ENCODE results near the gene SCFD2. TPM values are rescaled to one million over a fixed set of nuclear protein-coding genes. Genes with fewer than 3 reads are reported as not detected.
"Not testable (repeated sequence)": the region's sequence is repeated elsewhere in the genome, so short reads cannot be mapped to it uniquely, and the experiment has no call there.

SCFD2 gene
- total RNA-seq, 2 experiments from 2014 or later = 25.1 to 27.2 TPM

DNA sequence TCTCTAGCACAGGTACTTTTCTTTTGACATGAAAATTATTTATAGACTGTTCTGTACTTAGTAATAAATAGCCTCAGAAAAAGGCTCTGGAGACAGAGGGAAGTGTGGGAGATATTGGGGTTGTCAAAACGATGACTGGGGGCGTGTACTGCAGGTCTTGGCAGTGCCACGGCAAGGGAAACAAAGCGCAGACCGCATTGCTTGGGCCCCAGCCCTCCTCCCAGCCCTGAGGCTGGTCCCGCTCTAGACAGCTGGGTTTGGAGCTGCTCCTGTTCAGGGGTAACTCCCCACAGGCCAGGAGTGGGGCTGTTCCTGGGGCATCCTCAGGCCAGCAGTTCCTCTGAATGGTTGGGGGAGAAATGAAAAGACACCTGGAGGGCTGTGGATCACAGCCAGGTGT lies 372.1 kb downstream of the SCFD2 start:
- CTCF ChIA-PET = no interaction called here
- H3K27me3 Mint-ChIP-seq (ENCODE audit: low read depth) = no peaks in the 10 kb centered on the region
- ATAC-seq (no peak), DNase-seq (no peak)
- H3K27ac Mint-ChIP-seq = no peak overlapping the region
- H3K4me1 Mint-ChIP-seq (ENCODE audit: low read depth) = peaks cover 4% of the 10 kb centered on the region
- POLR2A ChIA-PET = no interaction called here
- H3K9me3 Mint-ChIP-seq (ENCODE audit: insufficient read depth) = peaks cover 4% of the 10 kb centered on the region
- no peak overlapping the region for H3K4me3 Mint-ChIP-seq
- H3K36me3 Mint-ChIP-seq (ENCODE audit: low read depth) = no peaks in the 10 kb centered on the region

DNA sequence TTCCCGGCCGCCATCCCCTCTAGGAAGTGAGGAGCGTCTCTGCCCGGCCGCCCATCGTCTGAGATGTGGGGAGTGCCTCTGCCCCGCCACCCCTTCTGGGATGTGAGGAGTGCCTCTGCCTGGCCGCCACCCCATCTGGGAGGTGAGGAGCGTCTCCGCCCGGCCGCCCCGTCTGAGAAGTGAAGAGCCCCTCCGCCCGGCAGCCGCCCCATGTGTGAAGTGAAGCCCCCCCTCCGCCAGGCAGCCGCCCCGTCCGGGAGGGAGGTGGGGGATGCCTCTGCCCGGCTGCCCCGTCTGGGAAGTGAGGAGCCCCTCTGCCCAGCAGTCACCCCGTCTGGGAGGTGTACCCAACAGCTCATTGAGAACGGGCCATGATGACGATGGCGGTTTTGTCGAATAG lies 373.3 kb downstream of the SCFD2 start:
- H3K27me3 Mint-ChIP-seq (ENCODE audit: low read depth); H3K36me3 Mint-ChIP-seq (ENCODE audit: low read depth); POLR2A ChIA-PET; CTCF ChIA-PET; H3K27ac Mint-ChIP-seq; DNase-seq; H3K4me1 Mint-ChIP-seq (ENCODE audit: low read depth); H3K4me3 Mint-ChIP-seq; ATAC-seq; H3K9me3 Mint-ChIP-seq (ENCODE audit: insufficient read depth): not testable (repeated sequence)

GRCh38 chr4:52991472-52991871 lies 374.4 kb downstream of the SCFD2 start:
- Mint-ChIP-seq H3K36me3 (ENCODE audit: low read depth) (no peaks in the 10 kb centered on the region), H3K9me3 (ENCODE audit: insufficient read depth) (peaks cover 4% of the 10 kb centered on the region), H3K27ac (no peak overlapping the region), H3K4me1 (ENCODE audit: low read depth) (no peaks in the 10 kb centered on the region), H3K27me3 (ENCODE audit: low read depth) (no peaks in the 10 kb centered on the region), H3K4me3 (no peak overlapping the region)
- ATAC-seq = no peak
- ChIA-PET POLR2A (no interaction called here), CTCF (interaction anchor here (0.6 kb wide), 1 partner anchor 283 kb away, joined by 3 read pairs; no protein-coding TSS in a partner anchor)
- DNase-seq = no peak

DNA sequence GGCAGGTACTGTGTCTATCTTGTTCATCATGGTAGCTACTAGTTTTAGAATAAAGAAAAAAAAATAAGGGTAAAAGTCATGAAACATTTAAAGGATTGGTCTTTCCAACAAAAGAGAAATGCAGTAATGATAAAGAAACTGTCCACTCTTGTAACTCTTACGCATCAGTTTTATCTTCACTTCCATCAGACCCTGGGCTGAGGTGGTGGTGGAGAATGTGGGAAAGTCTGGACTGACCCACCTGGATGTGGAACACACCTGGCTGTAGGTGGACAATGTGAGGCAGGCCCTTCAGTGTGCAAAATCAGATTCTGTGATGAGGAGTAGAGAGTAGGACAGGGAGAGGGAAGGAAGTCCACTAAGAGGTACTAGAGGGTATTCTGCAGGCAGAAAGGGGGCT lies 375.2 kb downstream of the SCFD2 start:
- no peak overlapping the region for H3K27ac Mint-ChIP-seq
- no peak overlapping the region for H3K4me3 Mint-ChIP-seq
- ChIA-PET CTCF (interaction anchor here (0.6 kb wide), 1 partner anchor 282 kb away, joined by 3 read pairs; no protein-coding TSS in a partner anchor), POLR2A (no interaction called here)
- peaks cover 4% of the 10 kb centered on the region for H3K9me3 Mint-ChIP-seq (ENCODE audit: insufficient read depth)
- H3K4me1 Mint-ChIP-seq (ENCODE audit: low read depth) = no peaks in the 10 kb centered on the region
- no peaks in the 10 kb centered on the region for H3K36me3 Mint-ChIP-seq (ENCODE audit: low read depth)
- ATAC-seq = no peak
- H3K27me3 Mint-ChIP-seq (ENCODE audit: low read depth) = no peaks in the 10 kb centered on the region
- DNase-seq = no peak

DNA sequence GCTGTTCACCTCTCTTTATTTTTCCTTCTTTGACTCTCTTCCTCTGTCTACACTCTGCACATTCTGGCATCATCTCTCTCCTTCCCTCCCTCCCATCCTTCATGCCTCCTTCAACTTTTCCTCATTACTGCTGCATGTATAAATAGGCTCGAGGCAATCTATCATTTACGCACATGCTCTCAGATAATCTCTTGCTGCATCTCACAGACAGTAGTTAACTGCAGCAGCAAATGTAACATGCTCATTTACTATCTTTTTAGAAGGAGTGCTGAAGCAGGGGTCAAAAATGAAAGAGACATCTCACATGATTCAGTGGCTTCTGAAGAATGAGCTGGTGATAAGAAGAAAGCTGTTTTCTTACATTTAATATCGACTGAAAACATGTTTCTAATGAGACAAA lies 376.0 kb downstream of the SCFD2 start:
- CTCF ChIA-PET = no interaction called here
- Mint-ChIP-seq H3K27me3 (ENCODE audit: low read depth) (no peaks in the 10 kb centered on the region), H3K36me3 (ENCODE audit: low read depth) (no peaks in the 10 kb centered on the region), H3K4me1 (ENCODE audit: low read depth) (no peaks in the 10 kb centered on the region), H3K4me3 (no peak overlapping the region), H3K9me3 (ENCODE audit: insufficient read depth) (peaks cover 4% of the 10 kb centered on the region), H3K27ac (no peak overlapping the region)
- ATAC-seq = no peak
- POLR2A ChIA-PET = no interaction called here
- DNase-seq = no peak

DNA sequence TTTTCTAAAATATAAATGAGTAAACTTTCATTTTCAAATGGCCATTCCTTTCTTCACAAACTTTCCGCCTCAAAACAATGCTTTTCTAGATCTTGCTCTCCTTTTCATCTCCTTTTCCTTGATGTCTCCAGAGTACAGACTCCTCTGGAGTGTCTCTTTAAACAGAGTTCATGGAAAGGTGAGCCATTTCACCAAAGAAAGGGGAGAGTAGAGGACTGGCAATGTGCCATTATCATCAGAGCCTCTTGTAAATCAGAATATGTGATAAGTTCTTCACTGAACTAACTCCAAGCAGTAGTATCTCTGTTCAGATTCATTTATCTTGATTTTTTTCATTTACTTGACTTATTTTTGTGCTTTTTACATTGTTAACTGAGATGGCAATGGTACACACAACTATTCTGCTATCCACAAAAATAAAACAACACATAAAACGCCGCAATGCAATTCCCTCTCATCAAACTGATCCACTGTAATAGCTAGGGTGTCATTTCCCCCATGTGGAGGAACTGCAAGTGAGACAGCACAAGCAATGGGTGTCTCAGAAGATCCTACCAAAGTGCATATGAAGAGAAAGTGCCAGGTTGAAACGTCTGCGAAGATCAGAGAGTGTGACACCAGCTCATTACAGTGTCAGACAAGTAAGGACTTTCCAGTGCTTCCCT lies 378.3 kb downstream of the SCFD2 start:
- Mint-ChIP-seq H3K36me3 (ENCODE audit: low read depth) (no peaks in the 10 kb centered on the region), H3K27me3 (ENCODE audit: low read depth) (no peaks in the 10 kb centered on the region), H3K4me1 (ENCODE audit: low read depth) (peaks cover 8% of the 10 kb centered on the region), H3K27ac (no peak overlapping the region), H3K9me3 (ENCODE audit: insufficient read depth) (no peaks in the 10 kb centered on the region), H3K4me3 (no peak overlapping the region)
- ChIA-PET POLR2A (no interaction called here), CTCF (no interaction called here)
- DNase-seq = no peak
- no peak for ATAC-seq

DNA sequence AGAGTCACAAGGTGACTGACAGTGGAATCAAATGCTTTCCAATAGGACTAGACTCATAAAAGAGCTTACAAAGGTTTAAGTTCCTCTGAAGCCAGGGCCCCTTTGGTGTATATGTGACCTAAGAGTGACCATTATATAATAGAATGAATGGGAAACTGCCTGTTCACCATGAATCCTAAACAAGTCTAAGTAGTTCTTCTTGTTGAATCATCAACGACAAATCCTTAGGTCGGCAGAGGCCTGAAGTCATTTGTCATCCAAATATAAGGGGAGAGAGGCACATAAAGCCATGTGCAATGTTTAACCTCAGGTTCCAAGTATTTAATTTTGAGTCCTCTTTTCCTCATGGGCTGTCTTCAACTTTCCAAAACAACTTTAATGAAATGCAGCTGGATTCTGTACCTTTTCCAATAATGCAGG lies 381.4 kb downstream of the SCFD2 start:
- Mint-ChIP-seq H3K36me3 (ENCODE audit: low read depth) (no peaks in the 10 kb centered on the region), H3K4me1 (ENCODE audit: low read depth) (peaks cover 8% of the 10 kb centered on the region), H3K4me3 (no peak overlapping the region), H3K27ac (no peak overlapping the region), H3K9me3 (ENCODE audit: insufficient read depth) (no peaks in the 10 kb centered on the region), H3K27me3 (ENCODE audit: low read depth) (no peaks in the 10 kb centered on the region)
- ATAC-seq (no peak), DNase-seq (no peak)
- ChIA-PET POLR2A (no interaction called here), CTCF (interaction anchor here (0.7 to 3.9 kb wide), 4 partner anchors 73 to 609 kb away, joined by 3 to 54 read pairs (median 4); no protein-coding TSS in a partner anchor)

GRCh38 chr4:52983563-52984303 lies 382.1 kb downstream of the SCFD2 start:
- Mint-ChIP-seq H3K27ac (no peak overlapping the region), H3K9me3 (ENCODE audit: insufficient read depth) (no peaks in the 10 kb centered on the region), H3K4me1 (ENCODE audit: low read depth) (peaks cover 8% of the 10 kb centered on the region), H3K4me3 (no peak overlapping the region), H3K27me3 (ENCODE audit: low read depth) (no peaks in the 10 kb centered on the region), H3K36me3 (ENCODE audit: low read depth) (no peaks in the 10 kb centered on the region)
- DNase-seq (peak; percentile 27), ATAC-seq (no peak)
- ChIA-PET POLR2A (no interaction called here), CTCF (interaction anchor here (0.7 to 3.9 kb wide), 12 partner anchors 33 to 946 kb away, joined by 3 to 54 read pairs (median 3); no protein-coding TSS in a partner anchor)

DNA sequence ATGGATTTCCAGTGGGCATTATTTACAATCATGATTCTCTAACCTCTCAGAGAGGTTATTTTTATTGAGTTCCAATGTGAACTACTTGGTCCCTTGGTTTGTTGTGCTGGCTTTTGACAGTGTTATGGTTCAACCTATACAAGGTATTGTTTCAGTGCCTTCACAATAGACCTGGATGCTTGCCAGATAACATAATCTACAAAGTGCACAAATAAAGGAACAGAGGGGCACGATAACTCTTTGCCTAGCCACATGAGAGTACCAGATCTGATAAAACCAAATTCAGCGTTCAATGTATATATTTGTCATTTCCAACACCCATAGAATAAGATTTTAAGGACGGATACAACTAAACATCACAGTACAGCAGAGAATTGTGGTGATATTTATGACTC lies 382.9 kb downstream of the SCFD2 start:
- POLR2A ChIA-PET = no interaction called here
- peaks cover 8% of the 10 kb centered on the region for H3K4me1 Mint-ChIP-seq (ENCODE audit: low read depth)
- no peak for DNase-seq
- H3K9me3 Mint-ChIP-seq (ENCODE audit: insufficient read depth) = no peaks in the 10 kb centered on the region
- no peak overlapping the region for H3K27ac Mint-ChIP-seq
- CTCF ChIA-PET = interaction anchor here (0.7 to 3.9 kb wide), 11 partner anchors 33 to 947 kb away, joined by 3 to 54 read pairs (median 3); no protein-coding TSS in a partner anchor
- no peaks in the 10 kb centered on the region for H3K36me3 Mint-ChIP-seq (ENCODE audit: low read depth)
- no peak overlapping the region for H3K4me3 Mint-ChIP-seq
- no peak for ATAC-seq
- H3K27me3 Mint-ChIP-seq (ENCODE audit: low read depth) = no peaks in the 10 kb centered on the region

DNA sequence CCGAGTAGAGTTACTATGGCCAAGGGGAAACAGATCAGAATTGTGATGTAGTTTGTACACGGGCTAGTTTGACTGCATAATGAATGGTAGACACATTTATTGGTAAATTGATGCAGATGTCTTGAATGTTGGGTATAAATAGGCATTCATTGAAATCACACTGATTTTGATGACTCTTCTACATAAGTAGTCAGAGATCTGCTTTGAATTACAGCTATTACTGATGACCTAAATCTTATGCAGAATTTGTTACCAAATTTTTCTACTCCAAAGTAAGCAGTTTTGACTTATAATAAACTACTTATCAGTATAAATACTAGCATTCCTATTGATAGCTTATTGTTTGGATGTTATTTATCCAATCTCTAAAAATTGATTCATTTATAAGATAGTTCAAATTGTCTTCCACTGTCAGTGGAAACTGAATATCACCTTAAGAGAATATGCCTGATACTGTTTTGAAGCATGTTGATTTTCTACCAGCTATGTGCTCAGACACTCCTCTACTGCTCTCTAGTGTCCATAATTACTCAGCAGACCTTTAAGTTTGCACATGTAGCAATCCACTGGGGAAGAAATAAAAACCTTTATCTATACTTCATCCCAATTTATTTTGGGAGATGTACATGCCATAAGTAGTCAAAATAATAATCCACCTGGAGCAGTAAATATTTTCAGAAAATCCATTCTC lies 383.5 kb downstream of the SCFD2 start:
- Mint-ChIP-seq H3K9me3 (ENCODE audit: insufficient read depth) (no peaks in the 10 kb centered on the region), H3K27me3 (ENCODE audit: low read depth) (no peaks in the 10 kb centered on the region), H3K4me3 (no peak overlapping the region), H3K27ac (no peak overlapping the region), H3K4me1 (ENCODE audit: low read depth) (peaks cover 8% of the 10 kb centered on the region), H3K36me3 (ENCODE audit: low read depth) (no peaks in the 10 kb centered on the region)
- ChIA-PET POLR2A (no interaction called here), CTCF (interaction anchor here (0.8 to 3.9 kb wide), 5 partner anchors 270 to 948 kb away, joined by 3 to 54 read pairs (median 4); no protein-coding TSS in a partner anchor)
- no peak for DNase-seq
- ATAC-seq = no peak

- Mint-ChIP-seq H3K36me3 (ENCODE audit: low read depth) (no peaks in the 10 kb centered on the region), H3K9me3 (ENCODE audit: insufficient read depth) (no peaks in the 10 kb centered on the region), H3K27ac (no peak overlapping the region), H3K4me3 (no peak overlapping the region), H3K27me3 (ENCODE audit: low read depth) (no peaks in the 10 kb centered on the region), H3K4me1 (ENCODE audit: low read depth) (peaks cover 8% of the 10 kb centered on the region)
- ATAC-seq = no peak
- ChIA-PET CTCF (no interaction called here), POLR2A (no interaction called here)
- no peak for DNase-seq
These were observed 385.9 kb downstream of the SCFD2 start for GRCh38 chr4:52979821-52980590.

Measured in activated CD8-positive, alpha-beta T cell treated with anti-CD3 and anti-CD28 coated beads, Interleukin-2, amount 10 ng/mL, durations not matched to agents 7 days and 5 days (primary cell).